ENCODE measurements around the gene ATP8A2. TPM values are rescaled to one million over a fixed set of nuclear protein-coding genes. Genes with fewer than 3 reads are reported as not detected.

ATP8A2 gene
- total RNA-seq, 1 donor from 2014 or later, result 1.7 TPM

GRCh38 chr13:25971047-25971446 is 599.3 kb downstream of the ATP8A2 start:
- intact Hi-C loops (cut with DNase I), result no loop called here
- no peaks in the 10 kb centered on the region for H3K4me1 ChIP-seq
- DNase-seq (no peak), ATAC-seq (no peak)
- H3K27me3 ChIP-seq (ENCODE audit: low read depth), result peaks cover 6% of the 10 kb centered on the region
- no peak for TF ChIP-seq CTCF (IDR thresholded peaks at IDR 0.05)
- no peaks in the 10 kb centered on the region for H3K9me3 ChIP-seq
- H3K27ac ChIP-seq, result no peak overlapping the region
- H3K36me3 ChIP-seq, result no peaks in the 10 kb centered on the region
- H3K4me3 ChIP-seq, result no peak overlapping the region

- TF ChIP-seq CTCF (IDR thresholded peaks at IDR 0.05), result no peak
- intact Hi-C loops (cut with DNase I), result no loop called here
- Histone ChIP-seq H3K4me3 (no peak overlapping the region), H3K36me3 (no peaks in the 10 kb centered on the region), H3K4me1 (no peaks in the 10 kb centered on the region), H3K9me3 (no peaks in the 10 kb centered on the region), H3K27ac (no peak overlapping the region), H3K27me3 (ENCODE audit: low read depth) (peaks cover 6% of the 10 kb centered on the region)
- DNase-seq (no peak), ATAC-seq (no peak)
Observed at GRCh38 chr13:25971459-25972145, 599.8 kb downstream of the ATP8A2 start.

GRCh38 chr13:25973085-25973484 is 601.3 kb downstream of the ATP8A2 start:
- H3K27me3 ChIP-seq (ENCODE audit: low read depth), result peaks cover 6% of the 10 kb centered on the region
- H3K4me1 ChIP-seq, result no peaks in the 10 kb centered on the region
- no peak overlapping the region for H3K4me3 ChIP-seq
- no peak for TF ChIP-seq CTCF (IDR thresholded peaks at IDR 0.05)
- H3K27ac ChIP-seq, result no peak overlapping the region
- no peaks in the 10 kb centered on the region for H3K9me3 ChIP-seq
- DNase-seq, result no peak
- intact Hi-C loops (cut with DNase I), result no loop called here
- no peaks in the 10 kb centered on the region for H3K36me3 ChIP-seq
- no peak for ATAC-seq

- H3K9me3 ChIP-seq, result no peaks in the 10 kb centered on the region
- H3K27me3 ChIP-seq (ENCODE audit: low read depth), result peaks cover 6% of the 10 kb centered on the region
- TF ChIP-seq CTCF (IDR thresholded peaks at IDR 0.05), result no peak
- H3K4me3 ChIP-seq, result no peak overlapping the region
- H3K4me1 ChIP-seq, result no peaks in the 10 kb centered on the region
- DNase-seq (no peak), ATAC-seq (no peak)
- H3K36me3 ChIP-seq, result no peaks in the 10 kb centered on the region
- no peak overlapping the region for H3K27ac ChIP-seq
- intact Hi-C loops (cut with DNase I), result no loop called here
Observed at GRCh38 chr13:25973576-25973975, 601.8 kb downstream of the ATP8A2 start.

GRCh38 chr13:25977216-25977615 is 605.4 kb downstream of the ATP8A2 start:
- DNase-seq, result no peak
- intact Hi-C loops (cut with DNase I), result no loop called here
- peaks cover 6% of the 10 kb centered on the region for H3K27me3 ChIP-seq (ENCODE audit: low read depth)
- no peak for ATAC-seq
- no peak for TF ChIP-seq CTCF (IDR thresholded peaks at IDR 0.05)
- no peak overlapping the region for H3K4me3 ChIP-seq
- H3K4me1 ChIP-seq, result no peaks in the 10 kb centered on the region
- no peaks in the 10 kb centered on the region for H3K36me3 ChIP-seq
- H3K27ac ChIP-seq, result no peak overlapping the region
- no peaks in the 10 kb centered on the region for H3K9me3 ChIP-seq

Measured in lower lobe of right lung (tissue), 2 donors.